WTC11 (cell line): ENCODE data around the gene WNK2. TPM values are rescaled to one million over a fixed set of nuclear protein-coding genes. Genes with fewer than 3 reads are reported as not detected.

Experiments
- ATAC-seq: fragments of 200-7000 bp; cut with Tn5 transposase; 2 replicates; pipeline ENCODE4 v1.10.0; 2021; ENCODE audit warnings: mild to moderate bottlenecking, moderate library complexity
- CTCF ChIA-PET: fragments of 300-600 bp; sonication (Branson Sonifier 250); formaldehyde crosslinking; loops from one replicate; lab custom pipeline; 2021; ENCODE audit warnings: antibody characterized with exemption; lab: Charles Lee
- POLR2A ChIA-PET: fragments of 350-600 bp; sonication (Branson Sonifier 250); formaldehyde crosslinking; loops from one replicate; lab custom pipeline; 2021; ENCODE audit warnings: antibody characterized with exemption; lab: Charles Lee
- DNase-seq: peaks from one replicate; pipeline ENCODE4 v3.0.0; 2021; ENCODE audit warnings: low spot score
- H3K27ac Mint-ChIP-seq: 2 replicates; pipeline ENCODE4 v1.8.0; 2021; ENCODE audit warnings: mixed read lengths
- H3K27me3 Mint-ChIP-seq: 2 replicates; pipeline ENCODE4 v1.8.0; 2021; ENCODE audit warnings: low read depth, mild to moderate bottlenecking, moderate library complexity, mixed read lengths
- H3K36me3 Mint-ChIP-seq: 2 replicates; pipeline ENCODE4 v1.8.0; 2021; ENCODE audit warnings: mixed read lengths
- H3K4me1 Mint-ChIP-seq: 2 replicates; pipeline ENCODE4 v1.8.0; 2022; ENCODE audit warnings: mixed read lengths
- H3K4me3 Mint-ChIP-seq: 2 replicates; pipeline ENCODE4 v1.8.0; 2021; ENCODE audit warnings: mild to moderate bottlenecking, moderate library complexity, mixed read lengths
- H3K9me3 Mint-ChIP-seq: 2 replicates; pipeline ENCODE4 v1.8.0; 2021; ENCODE audit warnings: mixed read lengths
- ARID4B ChIP-seq: sonication (generic); formaldehyde crosslinking; IDR thresholded peaks from 2 replicates; pipeline ENCODE4 v1.8.0; 2023; ENCODE audit warnings: missing genetic modification reagents, mild to moderate bottlenecking, borderline replicate concordance
- ATF1 ChIP-seq: sonication (generic); formaldehyde crosslinking; IDR thresholded peaks from 2 replicates; pipeline ENCODE4 v1.8.1; 2023; ENCODE audit warnings: mild to moderate bottlenecking, moderate library complexity, missing genetic modification reagents
- ATF6 ChIP-seq: sonication (generic); formaldehyde crosslinking; IDR thresholded peaks from 2 replicates; pipeline ENCODE4 v1.8.1; 2023; ENCODE audit warnings: mild to moderate bottlenecking, missing genetic modification reagents
- CREB1 ChIP-seq: sonication (generic); formaldehyde crosslinking; IDR thresholded peaks from 2 replicates; pipeline ENCODE4 v1.8.0; 2023; ENCODE audit warnings: mild to moderate bottlenecking, missing genetic modification reagents
- FOXJ3 ChIP-seq: sonication (generic); formaldehyde crosslinking; IDR thresholded peaks from 2 replicates; pipeline ENCODE4 v1.9.0; 2021; ENCODE audit warnings: missing genetic modification reagents, mild to moderate bottlenecking, borderline replicate concordance
- GTF2I ChIP-seq: fragments of 250-450 bp; sonication (Bioruptor Pico); conservative IDR thresholded peaks from 2 replicates; pipeline ENCODE4 v1.4.0; 2021; ENCODE audit warnings: mild to moderate bottlenecking
- HMGA2 ChIP-seq: fragments of 250-450 bp; sonication (Bioruptor Pico); IDR thresholded peaks from 2 replicates; pipeline ENCODE4 v1.4.0; 2021; ENCODE audit warnings: mild to moderate bottlenecking, moderate library complexity
- JAZF1 ChIP-seq: fragments of 250-450 bp; sonication (Bioruptor Pico); IDR thresholded peaks from 2 replicates; pipeline ENCODE4 v1.9.0; 2021; ENCODE audit warnings: moderate library complexity, mild to moderate bottlenecking, inconsistent platforms
- NFATC4 ChIP-seq: fragments of 250-450 bp; sonication (Bioruptor Pico); IDR thresholded peaks from 2 replicates; pipeline ENCODE4 v1.9.0; 2021; ENCODE audit warnings: mild to moderate bottlenecking
- NR3C1 ChIP-seq: sonication (generic); formaldehyde crosslinking; conservative IDR thresholded peaks from 2 replicates; pipeline ENCODE4 v1.8.1; 2023; ENCODE audit warnings: low read depth, mild to moderate bottlenecking, missing genetic modification reagents
- PRRX2 ChIP-seq: fragments of 250-450 bp; sonication (Bioruptor Pico); IDR thresholded peaks from 2 replicates; pipeline ENCODE4 v1.8.0; 2021; ENCODE audit warnings: mild to moderate bottlenecking
- RELA ChIP-seq: sonication (generic); formaldehyde crosslinking; IDR thresholded peaks from 2 replicates; pipeline ENCODE4 v1.8.1; 2022; ENCODE audit warnings: missing genetic modification reagents, mild to moderate bottlenecking, borderline replicate concordance
- SMAD3 ChIP-seq: sonication (generic); formaldehyde crosslinking; IDR thresholded peaks from 2 replicates; pipeline ENCODE4 v1.8.0; 2022; ENCODE audit warnings: missing genetic modification reagents, mild to moderate bottlenecking, borderline replicate concordance
- TCF7 ChIP-seq: sonication (generic); formaldehyde crosslinking; IDR thresholded peaks from 2 replicates; pipeline ENCODE4 v1.8.0; 2022; ENCODE audit warnings: mild to moderate bottlenecking, low read depth, missing genetic modification reagents, moderate library complexity
- TP53 ChIP-seq: sonication (generic); formaldehyde crosslinking; IDR thresholded peaks from 2 replicates; pipeline ENCODE4 v1.8.1; 2023; ENCODE audit warnings: mild to moderate bottlenecking, missing genetic modification reagents
- ZNF416 ChIP-seq: fragments of 250-450 bp; sonication (Bioruptor Pico); IDR thresholded peaks from 2 replicates; pipeline ENCODE4 v1.9.0; 2021; ENCODE audit warnings: mild to moderate bottlenecking, inconsistent platforms
- ZNF423 ChIP-seq: fragments of 250-450 bp; sonication (Bioruptor Pico); IDR thresholded peaks from 2 replicates; pipeline ENCODE4 v2.1.2; 2022; ENCODE audit warnings: mild to moderate bottlenecking, moderate library complexity
- ZNF532 ChIP-seq: fragments of 250-450 bp; sonication (Bioruptor Pico); IDR thresholded peaks from 2 replicates; pipeline ENCODE4 v1.9.0; 2021; ENCODE audit warnings: mild to moderate bottlenecking, borderline replicate concordance
- total RNA-seq: library from RNA; stranded (reverse); gene quantifications from 3 replicates; pipeline ENCODE4 v1.2.3, GENCODE V29; 2021
- TF ChIP-seq, protein P1 (sequence below): sonication (generic); formaldehyde crosslinking; IDR thresholded peaks from 2 replicates; pipeline ENCODE4 v1.8.1; 2023; ENCODE audit warnings: mild to moderate bottlenecking, missing genetic modification reagents
- TF ChIP-seq, protein P2 (sequence below): sonication (generic); formaldehyde crosslinking; IDR thresholded peaks from 2 replicates; pipeline ENCODE4 v1.8.1; 2023; ENCODE audit warnings: mild to moderate bottlenecking, missing genetic modification reagents, moderate library complexity

WNK2 gene
- total RNA-seq, 1 experiment from 2014 or later = 120 TPM

DNA sequence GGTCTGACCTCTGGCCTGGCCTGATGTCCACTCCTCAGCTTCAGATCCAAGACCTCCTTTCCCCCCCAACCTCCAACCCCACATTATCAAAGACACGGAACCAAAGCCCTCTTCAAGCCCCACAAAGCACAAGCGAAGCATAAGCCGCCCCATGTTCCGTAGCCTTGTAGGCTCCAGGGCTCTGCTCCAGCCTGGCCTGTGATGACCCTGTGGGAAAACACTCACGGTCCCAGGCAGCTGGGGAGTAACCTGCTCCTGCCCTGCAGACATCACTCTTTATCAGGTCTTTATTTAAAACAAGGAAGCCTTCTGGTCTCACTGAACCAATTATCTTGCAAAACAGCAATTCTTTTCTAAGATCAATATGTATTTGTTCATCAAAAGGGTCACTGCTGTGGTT lies 15.4 kb upstream of the WNK2 start:
- Mint-ChIP-seq H3K27ac (no peak overlapping the region), H3K36me3 (no peaks in the 10 kb centered on the region), H3K9me3 (no peaks in the 10 kb centered on the region), H3K27me3 (peaks cover 3% of the 10 kb centered on the region; the same call in 1 of the 2 replicates), H3K4me3 (no peak overlapping the region), H3K4me1 (no peaks in the 10 kb centered on the region)
- DNase-seq = no peak
- ChIA-PET CTCF (interaction anchor here (1.6 to 2.2 kb wide), 2 partner anchors 14 to 134 kb away, joined by 6 to 8 read pairs; no protein-coding TSS in a partner anchor), POLR2A (no interaction called here)
- TF ChIP-seq ATF1 (no peak), SMAD3 (no peak), ZNF532 (CRISPR knock-in tag) (no peak), TCF7 (CRISPR knock-in tag) (no peak), NFATC4 (CRISPR knock-in tag) (no peak), FOXJ3 (CRISPR knock-in tag) (no peak), ZNF423 (CRISPR knock-in tag) (no peak), ARID4B (no peak), CREB1 (no peak), PRRX2 (CRISPR knock-in tag) (no peak), JAZF1 (CRISPR knock-in tag) (no peak), HMGA2 (CRISPR knock-in tag) (no peak), RELA (no peak), NR3C1 (CRISPR knock-in tag) (no peak), TP53 (CRISPR knock-in tag) (no peak), ZNF416 (CRISPR knock-in tag) (no peak), ATF6 (CRISPR knock-in tag) (no peak), GTF2I (no peak)
- TF ChIP-seq, protein P1, sequence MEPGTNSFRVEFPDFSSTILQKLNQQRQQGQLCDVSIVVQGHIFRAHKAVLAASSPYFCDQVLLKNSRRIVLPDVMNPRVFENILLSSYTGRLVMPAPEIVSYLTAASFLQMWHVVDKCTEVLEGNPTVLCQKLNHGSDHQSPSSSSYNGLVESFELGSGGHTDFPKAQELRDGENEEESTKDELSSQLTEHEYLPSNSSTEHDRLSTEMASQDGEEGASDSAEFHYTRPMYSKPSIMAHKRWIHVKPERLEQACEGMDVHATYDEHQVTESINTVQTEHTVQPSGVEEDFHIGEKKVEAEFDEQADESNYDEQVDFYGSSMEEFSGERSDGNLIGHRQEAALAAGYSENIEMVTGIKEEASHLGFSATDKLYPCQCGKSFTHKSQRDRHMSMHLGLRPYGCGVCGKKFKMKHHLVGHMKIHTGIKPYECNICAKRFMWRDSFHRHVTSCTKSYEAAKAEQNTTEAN (CRISPR knock-in tag) = no peak
- TF ChIP-seq, protein P2, sequence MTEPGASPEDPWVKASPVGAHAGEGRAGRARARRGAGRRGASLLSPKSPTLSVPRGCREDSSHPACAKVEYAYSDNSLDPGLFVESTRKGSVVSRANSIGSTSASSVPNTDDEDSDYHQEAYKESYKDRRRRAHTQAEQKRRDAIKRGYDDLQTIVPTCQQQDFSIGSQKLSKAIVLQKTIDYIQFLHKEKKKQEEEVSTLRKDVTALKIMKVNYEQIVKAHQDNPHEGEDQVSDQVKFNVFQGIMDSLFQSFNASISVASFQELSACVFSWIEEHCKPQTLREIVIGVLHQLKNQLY (CRISPR knock-in tag) = no peak
- no peak for ATAC-seq
